Umbilical cord (tissue), 2 donors: ENCODE data around the gene BNIP2. TPM values are rescaled to one million over a fixed set of nuclear protein-coding genes. Genes with fewer than 3 reads are reported as not detected.

ENCODE experiments used
- DNase-seq: peaks from one replicate; pipeline ENCODE4 v3.0.0-alpha.2; 2015; ENCODE audit warnings: low spot score
- total RNA-seq: library from RNA; depleted of rRNA; stranded (reverse); fragments of >200 nt; gene quantifications from one replicate; pipeline ENCODE4 v1.2.3, GENCODE V29; 2014; ENCODE audit warnings: low replicate concordance; ENCODE audit not compliant: insufficient read depth

The BNIP2 gene
- total RNA-seq, 1 donor from 2014 or later: 152 TPM

- DNase-seq: no peak
Observed at GRCh38 chr15:59636184-59636583, 52.9 kb downstream of the BNIP2 start.

GRCh38 chr15:59632714-59633113, 56.4 kb downstream of the BNIP2 start:
- DNase-seq: no peak

- DNase-seq: peak; percentile 13
Observed at GRCh38 chr15:59622289-59622688, 66.8 kb downstream of the BNIP2 start.

- no peak for DNase-seq
Observed at GRCh38 chr15:59618406-59618805, 70.7 kb downstream of the BNIP2 start.

GRCh38 chr15:59616379-59616778, 72.7 kb downstream of the BNIP2 start:
- no peak for DNase-seq

GRCh38 chr15:59615661-59616060, 73.5 kb downstream of the BNIP2 start:
- DNase-seq: no peak

- DNase-seq: no peak
Observed at GRCh38 chr15:59614153-59614552, 75.0 kb downstream of the BNIP2 start.

- no peak for DNase-seq
Observed at GRCh38 chr15:59611276-59612260, 77.6 kb downstream of the BNIP2 start, which contains the start of gene GCNT3. Gene GCNT3 (plus strand): TSS chr15:59611783. CDS start chr15:59618239, 6,456 bp downstream.

- DNase-seq: no peak
Observed at GRCh38 chr15:59609730-59610712, 79.1 kb downstream of the BNIP2 start.

Other genes starting within 250 kb of the BNIP2 start
- 25.0 TPM for gene GCNT3, start 77.5 kb downstream of the BNIP2 start, total RNA-seq
- 10.8 TPM for gene GTF2A2, start 31.8 kb downstream of the BNIP2 start, total RNA-seq